ENCODE measurements around the gene ZC3H13.

GRCh38 chr13:45951724-45952123 lies 100.8 kb downstream of the ZC3H13 start:
- no peak for TF ChIP-seq EP300 (IDR thresholded peaks at IDR 0.05)
- no peak for TF ChIP-seq CTCF (IDR thresholded peaks at IDR 0.05)
- TF ChIP-seq POLR2AphosphoS5 (IDR thresholded peaks at IDR 0.05), result no peak
- no peak for TF ChIP-seq POLR2A (IDR thresholded peaks at IDR 0.05; ENCODE audit: low read depth)

All from esophagus muscularis mucosa (tissue), 4 donors.